ENCODE data around the gene TPGS1.

DNA sequence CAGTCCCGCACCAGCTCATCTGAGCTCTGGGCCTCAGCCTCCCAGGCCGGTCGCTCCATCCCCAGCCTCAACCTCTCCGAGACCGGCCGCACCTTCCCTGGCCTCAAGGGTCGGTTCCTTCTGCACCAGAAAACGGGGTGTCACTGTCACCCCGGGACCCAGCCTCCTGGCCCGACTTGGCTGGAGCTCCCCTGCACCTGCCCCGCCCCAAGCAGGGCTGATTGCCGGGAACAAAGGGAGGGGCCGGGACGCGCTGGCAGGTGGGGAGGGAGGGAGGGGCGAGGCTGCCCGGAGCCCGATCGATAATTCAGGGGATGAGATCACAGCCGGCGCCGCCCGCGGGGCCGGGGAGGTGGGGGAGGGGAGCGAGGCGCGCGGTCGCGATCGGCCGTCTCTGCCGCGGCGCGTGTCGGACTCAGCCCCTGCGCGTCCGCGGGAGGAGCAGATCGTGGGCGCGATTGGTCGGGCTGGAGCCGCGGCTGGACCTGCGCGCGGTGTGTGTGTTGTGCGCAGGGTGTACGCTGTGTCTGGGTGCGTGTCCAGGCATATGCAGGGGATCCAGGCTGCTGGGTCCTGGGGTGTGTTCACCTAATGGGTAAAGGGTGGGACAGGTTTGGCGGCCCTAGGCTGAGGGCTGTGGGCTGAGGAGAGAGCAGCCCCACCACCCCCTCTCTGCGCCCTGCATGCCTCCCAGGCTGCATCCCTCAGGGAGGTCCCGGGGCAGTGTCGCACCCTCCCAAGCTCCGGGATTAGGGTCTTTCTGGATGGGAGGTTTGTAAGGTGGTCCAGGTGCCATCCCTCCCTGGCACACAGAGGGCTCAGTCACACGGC lies 45.4 kb upstream of the TPGS1 start:
- TF ChIP-seq EZH2 (IDR thresholded peaks at IDR 0.05; ENCODE audit: borderline replicate concordance, low read depth, low read length, severe bottlenecking) = no peak
- TF ChIP-seq, protein P1, sequence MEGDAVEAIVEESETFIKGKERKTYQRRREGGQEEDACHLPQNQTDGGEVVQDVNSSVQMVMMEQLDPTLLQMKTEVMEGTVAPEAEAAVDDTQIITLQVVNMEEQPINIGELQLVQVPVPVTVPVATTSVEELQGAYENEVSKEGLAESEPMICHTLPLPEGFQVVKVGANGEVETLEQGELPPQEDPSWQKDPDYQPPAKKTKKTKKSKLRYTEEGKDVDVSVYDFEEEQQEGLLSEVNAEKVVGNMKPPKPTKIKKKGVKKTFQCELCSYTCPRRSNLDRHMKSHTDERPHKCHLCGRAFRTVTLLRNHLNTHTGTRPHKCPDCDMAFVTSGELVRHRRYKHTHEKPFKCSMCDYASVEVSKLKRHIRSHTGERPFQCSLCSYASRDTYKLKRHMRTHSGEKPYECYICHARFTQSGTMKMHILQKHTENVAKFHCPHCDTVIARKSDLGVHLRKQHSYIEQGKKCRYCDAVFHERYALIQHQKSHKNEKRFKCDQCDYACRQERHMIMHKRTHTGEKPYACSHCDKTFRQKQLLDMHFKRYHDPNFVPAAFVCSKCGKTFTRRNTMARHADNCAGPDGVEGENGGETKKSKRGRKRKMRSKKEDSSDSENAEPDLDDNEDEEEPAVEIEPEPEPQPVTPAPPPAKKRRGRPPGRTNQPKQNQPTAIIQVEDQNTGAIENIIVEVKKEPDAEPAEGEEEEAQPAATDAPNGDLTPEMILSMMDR (IDR thresholded peaks at IDR 0.05; ENCODE audit: borderline replicate concordance, extremely low read depth, low read length, poor library complexity, severe bottlenecking) = no peak

All from DND-41 (cell line).